Left lung (tissue), 10 donors: ENCODE data around the gene CTDSP2. TPM values are rescaled to one million over a fixed set of nuclear protein-coding genes. Genes with fewer than 3 reads are reported as not detected.

Source experiments
- ATAC-seq: fragments of 200-7000 bp; cut with Tn5 transposase; one replicate; pipeline ENCODE4 v1.9.1; 2020; ENCODE audit warnings: moderate library complexity
- DNase-seq, 4 donors: peaks; one replicate each; pipeline ENCODE4 v3.0.0-alpha.2; 2013 to 2020
- H3K27ac ChIP-seq, 2 donors: fragments of 200-600 bp; sonication (generic) in 1 of 2; one replicate each; pipeline versions ENCODE4 v1.5.0 to v1.8.0; 2020 to 2021
- H3K27me3 ChIP-seq, 2 donors: fragments of 200-600 bp; sonication (generic) in 1 of 2; one replicate each; pipeline versions ENCODE4 v1.5.0 to v1.8.0; 2020 to 2021
- H3K36me3 ChIP-seq, 2 donors: fragments of 200-600 bp; sonication (generic) in 1 of 2; one replicate each; pipeline versions ENCODE4 v1.5.0 to v1.8.0; 2020 to 2021
- H3K4me1 ChIP-seq, 2 donors: fragments of 200-600 bp; one replicate each; pipeline ENCODE4 v1.8.0; 2021
- H3K4me3 ChIP-seq, 2 donors: fragments of 200-600 bp; sonication (generic) in 1 of 2; one replicate each; pipeline versions ENCODE4 v1.5.0 to v1.8.0; 2020 to 2021; ENCODE audit warnings: mild to moderate bottlenecking in 1 of 2
- H3K9me3 ChIP-seq, 2 donors: fragments of 200-600 bp; sonication (generic) in 1 of 2; one replicate each; pipeline versions ENCODE4 v1.5.0 to v1.8.0; 2020 to 2021
- CTCF ChIP-seq, 2 donors: fragments of 200-600 bp; sonication (generic) in 1 of 2; IDR thresholded peaks; one replicate each; pipeline versions ENCODE4 v1.5.0 to v1.8.0; 2021; ENCODE audit warnings: antibody characterized with exemption in 2 of 2
- intact Hi-C, 2 donors: fragments of 100-400 bp; cut with DNase I; formaldehyde crosslinking; loops; one replicate each; pipeline versions ENCODE4 v1.11.2 to v1.14.2; 2022
- polyA plus RNA-seq, 6 donors: library from polyadenylated mRNA; unstranded; fragments of 120-200 nt; gene quantifications; one replicate each; pipeline ENCODE4 v1.2.1, GENCODE V29; 2013; ENCODE audit not compliant: insufficient read length in 6 of 6
- total RNA-seq, 2 donors: library from RNA; stranded (reverse); fragmentation: NEBNext Ultra II Directional; extraction: Animal tissue kit (Norgen Biotek cat#: 25700); gene quantifications; one replicate each; pipeline ENCODE4 v1.2.1, GENCODE V29; 2021
- donor health status: DM: no; HTN: yes; CAD: no.
- donor health status: DM: no; HTN: no; CAD: no.

The CTDSP2 gene
- total and polyA plus RNA-seq, 8 donors = 179 to 321 (median 283) TPM

DNA sequence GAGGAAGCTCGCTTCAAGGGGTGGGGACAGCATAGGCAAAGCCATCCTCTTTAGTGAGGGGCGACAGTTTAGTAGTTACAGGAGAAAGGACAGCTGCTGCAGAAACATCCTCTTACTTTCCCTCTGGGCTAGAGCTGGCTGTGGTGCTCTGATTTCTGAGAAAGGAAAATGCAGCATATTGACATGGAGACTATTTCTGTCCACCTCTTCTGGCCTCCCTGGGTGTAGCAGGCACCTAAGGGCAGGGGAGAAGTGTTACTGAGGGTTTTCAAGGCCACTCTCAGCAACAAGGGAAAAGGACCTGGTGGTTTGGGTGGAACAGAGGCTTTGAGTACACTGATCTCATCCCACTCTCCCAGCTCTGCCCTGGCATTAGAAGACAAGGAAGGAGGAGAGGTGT lies 40.0 kb upstream of the CTDSP2 start:
- no peak for DNase-seq
- H3K27me3 ChIP-seq = no peaks in the 10 kb centered on the region
- intact Hi-C loops = no loop called here
- TF ChIP-seq CTCF (IDR thresholded peaks at IDR 0.05) = no peak
- H3K27ac ChIP-seq = peak overlapping the region in 1 of 2 donors; percentile 96
- ATAC-seq = peak; percentile 34
- no peaks in the 10 kb centered on the region for H3K36me3 ChIP-seq
- H3K4me3 ChIP-seq = no peak overlapping the region
- peaks cover 0 to 6% of the 10 kb centered on the region in 2 donors for H3K9me3 ChIP-seq
- H3K4me1 ChIP-seq = peaks cover 41 to 54% of the 10 kb centered on the region in 2 donors

DNA sequence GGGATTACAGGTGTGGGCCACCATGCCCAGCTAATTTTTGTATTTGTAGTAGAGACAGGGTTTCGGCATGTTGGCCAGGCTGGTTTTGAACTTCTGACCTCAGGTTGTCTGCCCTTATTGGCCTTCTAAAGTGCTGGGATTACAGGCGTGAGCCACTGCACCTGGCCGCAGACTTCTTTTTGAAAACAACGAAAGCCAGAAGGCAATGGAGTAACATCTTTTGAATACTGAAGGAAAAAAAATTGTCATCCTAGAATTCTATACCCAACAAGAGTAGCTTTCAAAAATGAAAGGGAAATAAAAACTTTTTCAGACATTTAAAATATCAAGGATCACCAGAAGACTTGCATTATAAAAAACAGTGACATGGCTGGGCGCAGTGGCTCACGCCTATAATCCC lies 38.7 kb upstream of the CTDSP2 start:
- Histone ChIP-seq H3K36me3 (no peaks in the 10 kb centered on the region), H3K4me1 (peaks cover 27 to 41% of the 10 kb centered on the region in 2 donors), H3K4me3 (no peak overlapping the region), H3K27ac (no peak overlapping the region), H3K27me3 (no peaks in the 10 kb centered on the region), H3K9me3 (peaks cover 0 to 6% of the 10 kb centered on the region in 2 donors)
- DNase-seq (no peak), ATAC-seq (no peak)
- TF ChIP-seq CTCF (IDR thresholded peaks at IDR 0.05) = no peak
- intact Hi-C loops = no loop called here

DNA sequence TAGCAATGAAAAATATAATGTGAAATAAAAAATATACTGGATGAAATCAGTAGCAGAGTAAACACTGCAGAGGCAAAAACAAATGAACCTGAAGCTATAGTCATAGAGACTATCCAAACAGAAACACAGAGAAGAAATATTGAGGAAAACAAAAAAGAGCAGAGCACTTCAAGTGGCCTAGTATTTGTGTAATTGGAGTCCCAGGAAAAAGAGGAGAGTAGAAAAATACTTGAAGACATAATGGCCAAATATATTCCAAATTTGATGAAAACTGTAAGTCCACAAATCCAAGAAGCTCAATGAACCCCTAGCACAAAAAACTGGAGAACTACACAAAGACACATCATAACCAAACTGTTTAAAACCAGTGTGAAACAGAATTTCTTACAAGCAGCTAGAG lies 37.2 kb upstream of the CTDSP2 start:
- peaks cover 12 to 26% of the 10 kb centered on the region in 2 donors for H3K4me1 ChIP-seq
- peaks cover 0 to 6% of the 10 kb centered on the region in 2 donors for H3K9me3 ChIP-seq
- no peaks in the 10 kb centered on the region for H3K27me3 ChIP-seq
- intact Hi-C loops = no loop called here
- H3K27ac ChIP-seq = no peak overlapping the region
- DNase-seq = no peak
- TF ChIP-seq CTCF (IDR thresholded peaks at IDR 0.05) = no peak
- no peaks in the 10 kb centered on the region for H3K36me3 ChIP-seq
- no peak for ATAC-seq
- H3K4me3 ChIP-seq = no peak overlapping the region

DNA sequence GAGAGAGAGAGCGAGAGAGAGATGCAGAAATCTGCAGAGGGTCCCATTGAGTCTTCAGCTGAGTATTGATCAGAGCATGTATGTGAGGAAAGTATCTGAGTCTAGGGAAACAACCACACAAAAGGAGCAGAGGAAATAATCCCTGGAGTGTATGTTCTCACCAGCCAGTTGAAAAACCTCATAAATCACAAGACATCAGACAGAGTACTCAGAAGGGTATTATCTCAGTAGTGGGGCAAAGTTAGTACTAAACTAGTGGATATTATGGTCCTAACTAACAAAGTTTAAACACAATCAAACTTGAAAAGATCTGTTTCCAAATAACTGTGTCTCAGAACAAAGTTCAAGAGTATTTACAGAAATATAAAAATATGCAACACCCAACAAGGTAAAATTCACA lies 36.5 kb upstream of the CTDSP2 start:
- intact Hi-C loops = no loop called here
- Histone ChIP-seq H3K9me3 (peaks cover 0 to 6% of the 10 kb centered on the region in 2 donors), H3K27ac (no peak overlapping the region), H3K27me3 (no peaks in the 10 kb centered on the region), H3K36me3 (no peaks in the 10 kb centered on the region), H3K4me1 (peaks cover 7 to 19% of the 10 kb centered on the region in 2 donors), H3K4me3 (no peak overlapping the region)
- no peak for TF ChIP-seq CTCF (IDR thresholded peaks at IDR 0.05)
- DNase-seq = no peak
- no peak for ATAC-seq

DNA sequence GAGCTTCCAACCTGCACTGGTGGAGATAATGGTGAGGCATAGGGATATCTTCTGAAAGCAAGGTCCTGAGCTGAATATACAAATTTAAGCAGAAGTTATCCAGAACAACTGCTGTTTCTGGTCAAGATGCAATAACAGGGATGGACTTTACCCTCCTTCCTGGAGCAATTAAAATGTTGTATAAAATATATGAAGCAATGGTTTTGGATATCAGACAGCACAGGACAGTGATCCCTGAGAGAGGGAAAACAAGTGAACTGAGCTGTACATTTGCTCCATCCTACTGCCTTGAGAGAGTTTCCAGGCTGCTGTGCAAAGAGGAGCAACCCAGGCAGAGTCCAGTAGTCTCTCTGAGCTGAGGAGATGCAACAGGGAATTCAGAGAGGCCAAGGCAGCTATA lies 36.0 kb upstream of the CTDSP2 start:
- Histone ChIP-seq H3K4me3 (no peak overlapping the region), H3K4me1 (peaks cover 2 to 15% of the 10 kb centered on the region in 2 donors), H3K36me3 (no peaks in the 10 kb centered on the region), H3K27me3 (no peaks in the 10 kb centered on the region), H3K27ac (no peak overlapping the region), H3K9me3 (peaks cover 0 to 6% of the 10 kb centered on the region in 2 donors)
- DNase-seq = no peak
- no peak for ATAC-seq
- no peak for TF ChIP-seq CTCF (IDR thresholded peaks at IDR 0.05)
- intact Hi-C loops = no loop called here
